HEK293T (cell line): ENCODE data around the gene FCGR2B.

ENCODE experiments used
- BHLHE40 ChIP-seq: fragments of 450-650 bp; IDR thresholded peaks from 2 replicates; pipeline ENCODE4 v1.6.1; 2016; ENCODE audit warnings: mild to moderate bottlenecking, moderate library complexity, borderline replicate concordance
- ELF4 ChIP-seq: fragments of 450-650 bp; IDR thresholded peaks from 2 replicates; pipeline ENCODE4 v1.6.1; 2017; ENCODE audit warnings: antibody characterized with exemption
- FOXA1 ChIP-seq: fragments of 450-650 bp; IDR thresholded peaks from 2 replicates; pipeline ENCODE4 v1.6.1; 2016; ENCODE audit warnings: mild to moderate bottlenecking
- FOXK2 ChIP-seq: fragments of 450-650 bp; IDR thresholded peaks from 2 replicates; pipeline ENCODE4 v1.6.1; 2016; ENCODE audit warnings: mild to moderate bottlenecking
- HDGF ChIP-seq: fragments of 450-650 bp; IDR thresholded peaks from 2 replicates; pipeline ENCODE4 v1.6.1; 2017; ENCODE audit warnings: antibody characterized with exemption, borderline replicate concordance
- NFRKB ChIP-seq: fragments of 450-650 bp; IDR thresholded peaks from 2 replicates; pipeline ENCODE4 v1.6.1; 2016; ENCODE audit warnings: mild to moderate bottlenecking, moderate library complexity
- SP1 ChIP-seq: fragments of 450-650 bp; IDR thresholded peaks from 2 replicates; pipeline ENCODE4 v1.6.1; 2017
- TARDBP ChIP-seq: fragments of 450-650 bp; IDR thresholded peaks from 2 replicates; pipeline ENCODE4 v1.6.1; 2016
- ZNF384 ChIP-seq: fragments of 450-650 bp; IDR thresholded peaks from 2 replicates; pipeline ENCODE4 v1.6.1; 2016

DNA sequence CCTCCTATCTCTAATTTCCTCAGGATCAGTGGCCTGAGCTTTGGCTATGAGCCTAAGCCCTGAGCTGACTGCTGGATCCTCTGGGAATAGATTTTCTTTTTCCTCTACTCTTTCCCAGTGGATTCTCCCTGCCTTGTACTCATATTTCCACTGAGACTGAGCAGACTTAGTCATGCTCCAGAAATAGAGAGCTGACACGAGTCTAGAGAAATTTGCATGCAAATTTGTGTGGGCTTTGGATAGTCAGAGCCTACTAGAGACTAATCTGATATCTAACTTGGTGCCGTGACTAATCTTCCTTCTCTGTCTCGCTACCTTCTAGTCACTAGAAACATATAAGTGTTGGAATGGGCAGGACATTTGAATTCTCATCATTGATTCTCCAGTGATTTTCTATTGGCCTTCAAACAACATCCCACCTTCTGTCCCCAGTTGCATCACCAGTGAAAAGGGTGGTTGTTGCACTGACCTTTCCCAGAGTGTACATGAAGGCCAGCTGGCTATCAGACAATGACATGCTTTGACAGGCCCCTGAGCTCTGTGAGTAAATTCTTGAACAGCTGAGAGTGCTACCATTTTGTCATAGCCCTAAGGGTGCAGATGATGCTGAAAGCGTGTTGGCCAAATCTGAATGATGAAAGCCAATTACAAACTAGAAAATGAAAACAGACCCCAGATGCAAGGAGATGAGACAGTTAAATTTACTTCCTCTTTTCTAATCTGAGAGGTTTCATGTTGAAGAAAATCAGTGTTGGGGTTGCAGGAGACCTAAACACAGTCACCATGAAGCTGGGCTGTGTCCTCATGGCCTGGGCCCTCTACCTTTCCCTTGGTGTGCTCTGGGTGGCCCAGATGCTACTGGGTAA lies 43.8 kb downstream of the FCGR2B start, which contains the start of gene FCRLA:
- TF ChIP-seq SP1 (no peak), TARDBP (no peak), NFRKB (no peak), ZNF384 (no peak), FOXA1 (no peak), HDGF (no peak), BHLHE40 (no peak), FOXK2 (no peak), ELF4 (no peak)
